SK-N-SH (cell line): ENCODE results near the gene PIAS4. TPM values are rescaled to one million over a fixed set of nuclear protein-coding genes. Genes with fewer than 3 reads are reported as not detected.

Source experiments
- CTCF ChIA-PET: fragments of 300-600, 350-600 bp; formaldehyde crosslinking; extraction: SDS; loops from one replicate; lab custom pipeline; 2021; lab: Yijun Ruan, JAX
- POLR2A ChIA-PET: fragments of 350-600 bp; sonication (Branson Sonifier 250); formaldehyde crosslinking; extraction: SDS; loops from one replicate; lab custom pipeline; 2020; ENCODE audit warnings: antibody characterized with exemption, inconsistent platforms; lab: Yijun Ruan, JAX
- DNase-seq: peaks from one replicate; pipeline ENCODE4 v3.0.0; 2012
- H2AFZ ChIP-seq: fragments of 200-600 bp; sonication (generic); 2 replicates; pipeline ENCODE4 v1.8.1; 2016; ENCODE audit warnings: antibody characterized with exemption, mild to moderate bottlenecking, low read depth
- H3F3A ChIP-seq: fragments of 200-600 bp; sonication (generic); replicated peaks from 2 replicates; pipeline ENCODE3; 2016; ENCODE audit warnings: antibody characterized with exemption, mild to moderate bottlenecking; ENCODE audit not compliant: insufficient read depth
- H3K27ac ChIP-seq, 2 experiments: fragments of 200-500 bp in 1 of 2; fragments of 200-600 bp in 1 of 2; sonication (Bioruptor generic) in 1 of 2; sonication (generic), shearing (Covaris generic) in 1 of 2; 2 replicates each; pipeline versions ENCODE4 v1.5.1 to v1.6.1; 2014 to 2016; ENCODE audit warnings: low read depth in 2 of 2, inconsistent platforms in 1 of 2, low read length in 1 of 2, mild to moderate bottlenecking in 1 of 2, mixed read lengths in 1 of 2
- H3K27me3 ChIP-seq: fragments of 200-600 bp; sonication (generic), shearing (Covaris generic); 2 replicates; pipeline ENCODE4 v1.6.1; 2016; ENCODE audit warnings: mixed run types; ENCODE audit not compliant: insufficient read depth
- H3K36me3 ChIP-seq, 2 experiments: fragments of 200-500 bp in 1 of 2; fragments of 200-600 bp in 1 of 2; sonication (Bioruptor generic) in 1 of 2; sonication (generic) in 1 of 2; replicated peaks in 1 of 2; 2 replicates each; pipeline versions ENCODE3 to v1.5.1; 2014 to 2016; ENCODE audit warnings: low read length in 1 of 2, mild to moderate bottlenecking in 1 of 2; ENCODE audit not compliant: insufficient read depth in 2 of 2, control insufficient read depth in 1 of 2
- H3K4me1 ChIP-seq, 2 experiments: fragments of 200-500 bp in 1 of 2; fragments of 200-600 bp in 1 of 2; sonication (Bioruptor generic) in 1 of 2; sonication (generic), shearing (Covaris generic) in 1 of 2; 2 replicates each; pipeline versions ENCODE4 v1.5.1 to v1.6.1; 2014 to 2016; ENCODE audit warnings: low read depth in 1 of 2, low read length in 1 of 2, mixed run types in 1 of 2; ENCODE audit not compliant: insufficient read depth in 2 of 2, control insufficient read depth in 1 of 2
- H3K4me2 ChIP-seq: fragments of 200-600 bp; sonication (generic), shearing (Covaris generic); 2 replicates; pipeline ENCODE4 v1.6.1; 2017; ENCODE audit warnings: mixed run types
- H3K4me3 ChIP-seq, 2 experiments: fragments of 200-500 bp in 1 of 2; fragments of 200-600 bp in 1 of 2; sonication (Bioruptor generic) in 1 of 2; sonication (generic), shearing (Covaris generic) in 1 of 2; 2 replicates each; pipeline versions ENCODE4 v1.5.1 to v1.8.1; 2014 to 2016; ENCODE audit warnings: low read depth in 2 of 2, inconsistent platforms in 1 of 2, low read length in 1 of 2, mild to moderate bottlenecking in 1 of 2, mixed read lengths in 1 of 2, moderate library complexity in 1 of 2
- H3K79me2 ChIP-seq: fragments of 200-600 bp; sonication (generic); 2 replicates; pipeline ENCODE4 v1.8.1; 2017; ENCODE audit warnings: mild to moderate bottlenecking; ENCODE audit not compliant: insufficient read depth
- H3K9ac ChIP-seq: fragments of 200-600 bp; sonication (generic); 2 replicates; pipeline ENCODE4 v1.6.1; 2017; ENCODE audit warnings: mixed run types
- H3K9me2 ChIP-seq: fragments of 200-600 bp; sonication (generic); 2 replicates; pipeline ENCODE4 v1.6.1; 2017; ENCODE audit warnings: mixed run types
- H3K9me3 ChIP-seq: fragments of 200-600 bp; sonication (generic); 2 replicates; pipeline ENCODE4 v1.6.1; 2017; ENCODE audit warnings: mixed run types, mild to moderate bottlenecking, moderate library complexity
- H4K20me1 ChIP-seq: fragments of 200-600 bp; sonication (generic); 2 replicates; pipeline ENCODE4 v1.6.1; 2017; ENCODE audit warnings: mild to moderate bottlenecking, mixed run types; ENCODE audit not compliant: insufficient read depth
- CHD2 ChIP-seq: fragments of 150-350 bp; IDR thresholded peaks from 2 replicates; pipeline ENCODE4 v1.6.1; 2018; ENCODE audit warnings: low read length; ENCODE audit not compliant: partially characterized antibody
- EP300 ChIP-seq, 2 experiments: IDR thresholded peaks; 2 replicates each; pipeline versions ENCODE4 v1.4.0 to v1.6.1; 2012; ENCODE audit warnings: borderline replicate concordance in 1 of 2, low read depth in 1 of 2, low read length in 1 of 2
- EZH2phosphoT487 ChIP-seq: fragments of 200-600 bp; sonication (generic); IDR thresholded peaks from 2 replicates; pipeline ENCODE4 v1.6.1; 2017; ENCODE audit warnings: low read depth, mixed run types, mild to moderate bottlenecking, antibody characterized with exemption, moderate library complexity, borderline replicate concordance
- FOSL2 ChIP-seq: IDR thresholded peaks from 2 replicates; pipeline ENCODE4 v1.4.0; 2012; ENCODE audit warnings: low read depth, mild to moderate bottlenecking, moderate library complexity, borderline replicate concordance
- FOXJ3 ChIP-seq: sonication (generic); formaldehyde crosslinking; IDR thresholded peaks from 2 replicates; pipeline ENCODE4 v1.5.1; 2020; ENCODE audit warnings: mild to moderate bottlenecking, missing genetic modification reagents
- FOXM1 ChIP-seq: IDR thresholded peaks from 2 replicates; pipeline ENCODE4 v1.4.0; 2012; ENCODE audit warnings: low read depth, mild to moderate bottlenecking
- GABPA ChIP-seq: IDR thresholded peaks from 2 replicates; pipeline ENCODE4 v1.4.0; 2012; ENCODE audit warnings: low read depth, mild to moderate bottlenecking
- IRF3 ChIP-seq: fragments of 150-350 bp; IDR thresholded peaks from 2 replicates; pipeline ENCODE4 v1.6.1; 2016; ENCODE audit warnings: mild to moderate bottlenecking, low read depth, low read length
- MEF2A ChIP-seq: IDR thresholded peaks from 2 replicates; pipeline ENCODE4 v1.4.0; 2012; ENCODE audit warnings: low read depth, borderline replicate concordance
- POLR2AphosphoS5 ChIP-seq: IDR thresholded peaks from 2 replicates; pipeline ENCODE4 v1.6.1; 2012; ENCODE audit warnings: low read depth, low read length
- RFX5 ChIP-seq: IDR thresholded peaks from 2 replicates; pipeline ENCODE4 v1.6.1; 2012; ENCODE audit warnings: mild to moderate bottlenecking, improper control_type of control experiment, low read length
- RXRA ChIP-seq: IDR thresholded peaks from 2 replicates; pipeline ENCODE4 v1.4.0; 2012; ENCODE audit warnings: low read depth, mild to moderate bottlenecking, borderline replicate concordance
- SMC3 ChIP-seq: IDR thresholded peaks from 2 replicates; pipeline ENCODE4 v1.6.1; 2012; ENCODE audit warnings: low read depth, low read length, improper control_type of control experiment
- TCF12 ChIP-seq: IDR thresholded peaks from 2 replicates; pipeline ENCODE4 v1.4.0; 2012
- TEAD4 ChIP-seq: IDR thresholded peaks from 2 replicates; pipeline ENCODE4 v1.4.0; 2012; ENCODE audit warnings: mild to moderate bottlenecking, borderline replicate concordance; ENCODE audit not compliant: insufficient read depth
- YY1 ChIP-seq: IDR thresholded peaks from 2 replicates; pipeline ENCODE4 v1.4.0; 2012; ENCODE audit warnings: low read depth, mild to moderate bottlenecking
- WGBS: methylation state at CpG from one replicate; pipeline ENCODE4 v1.1.6; 2017; ENCODE audit warnings: low lambda C conversion rate; 5-methylcytosine and 5-hydroxymethylcytosine counted together
- polyA plus RNA-seq, 3 experiments: library from polyadenylated mRNA; depleted of rRNA; stranded (reverse); fragments of >200 nt; gene quantifications; 2 replicates each; pipeline ENCODE4 v1.2.3, GENCODE V29; 2012
- TF ChIP-seq, protein P1 (sequence below): fragments of 200-600 bp; sonication (generic); IDR thresholded peaks from 2 replicates; pipeline ENCODE4 v1.6.1; 2017; ENCODE audit warnings: antibody characterized with exemption, mild to moderate bottlenecking, moderate library complexity
- TF ChIP-seq, protein P2 (sequence below): IDR thresholded peaks from 2 replicates; pipeline ENCODE4 v1.4.0; 2012; ENCODE audit warnings: low read depth, borderline replicate concordance

PIAS4 gene
- polyA plus RNA-seq, 1 of the 3 experiments (the other 2 are of a cell fraction): 14.1 TPM

DNA sequence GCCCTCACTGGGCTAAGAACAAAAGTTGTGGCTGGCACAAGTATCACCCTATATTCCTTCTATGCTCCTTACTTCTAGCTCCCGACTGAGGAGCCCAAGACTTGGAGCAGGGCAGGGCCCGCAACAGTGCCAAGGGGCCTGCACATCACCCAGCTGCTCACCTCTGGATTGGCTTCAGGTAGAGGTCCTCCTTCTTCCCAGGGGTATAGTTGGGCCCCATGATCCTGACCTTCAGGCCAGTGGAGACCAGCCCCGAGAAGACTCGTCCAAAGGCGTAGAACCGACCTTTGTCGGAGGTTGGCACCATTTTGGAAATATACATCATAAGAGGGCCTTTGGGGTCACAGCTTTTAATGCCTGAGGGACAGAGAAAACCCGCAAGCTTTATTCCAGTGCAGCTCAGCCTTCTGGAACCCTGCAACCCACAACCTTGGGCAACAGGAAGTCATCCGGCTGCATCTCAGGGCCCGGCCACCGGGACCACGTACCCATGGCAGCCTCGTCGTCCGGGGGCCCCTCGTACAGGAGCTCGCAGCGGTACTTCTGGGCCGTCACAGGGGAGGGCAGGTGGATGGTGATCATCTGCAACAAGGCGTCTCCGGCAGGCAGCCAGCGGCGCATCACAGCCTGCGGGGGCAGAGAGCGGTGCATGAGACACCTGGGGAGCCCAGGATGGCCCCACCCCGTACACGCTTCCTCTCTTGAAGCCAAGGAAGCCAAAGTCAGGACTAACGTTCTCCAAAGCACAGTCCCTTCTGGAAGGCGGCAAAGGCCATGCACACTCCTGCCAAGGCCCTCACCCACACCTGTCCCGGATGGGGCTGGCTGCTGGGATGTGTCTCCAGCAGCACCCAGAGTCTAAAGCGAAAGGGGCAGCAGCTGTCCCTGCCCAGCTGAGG is 26.9 kb upstream of the PIAS4 start:
- peaks cover 81% of the 10 kb centered on the region for H3K79me2 ChIP-seq
- no peak overlapping the region; a peak in 1 of 4 replicates for H3K27ac ChIP-seq
- H3K4me3 ChIP-seq: peak overlapping the region in 1 of 2 experiments; percentile 3; a peak in 1 of 4 replicates
- H3K4me1 ChIP-seq: peaks cover 15 to 24% of the 10 kb centered on the region in 2 experiments
- H3K9ac ChIP-seq: no peak overlapping the region
- peaks cover 84 to 85% of the 10 kb centered on the region in 2 experiments for H3K36me3 ChIP-seq
- H3K27me3 ChIP-seq: no peaks in the 10 kb centered on the region
- POLR2A ChIA-PET: interaction anchor here (0.5 to 6.8 kb wide), 2 partner anchors 9 to 42 kb away, joined by 6 to 60 read pairs; partner anchors contain the start of gene DAPK3
- H3F3A ChIP-seq: peaks cover 66% of the 10 kb centered on the region
- 94% methylated on average over 20 of the region's 31 CpGs for WGBS
- H4K20me1 ChIP-seq: peaks cover 96% of the 10 kb centered on the region
- TF ChIP-seq SMC3 (no peak), TEAD4 (no peak), POLR2AphosphoS5 (no peak; the same call in 1 of the 2 replicates), TCF12 (no peak), MEF2A (no peak), FOXJ3 (CRISPR knock-in tag) (no peak), GABPA (no peak)
- TF ChIP-seq, protein P1, sequence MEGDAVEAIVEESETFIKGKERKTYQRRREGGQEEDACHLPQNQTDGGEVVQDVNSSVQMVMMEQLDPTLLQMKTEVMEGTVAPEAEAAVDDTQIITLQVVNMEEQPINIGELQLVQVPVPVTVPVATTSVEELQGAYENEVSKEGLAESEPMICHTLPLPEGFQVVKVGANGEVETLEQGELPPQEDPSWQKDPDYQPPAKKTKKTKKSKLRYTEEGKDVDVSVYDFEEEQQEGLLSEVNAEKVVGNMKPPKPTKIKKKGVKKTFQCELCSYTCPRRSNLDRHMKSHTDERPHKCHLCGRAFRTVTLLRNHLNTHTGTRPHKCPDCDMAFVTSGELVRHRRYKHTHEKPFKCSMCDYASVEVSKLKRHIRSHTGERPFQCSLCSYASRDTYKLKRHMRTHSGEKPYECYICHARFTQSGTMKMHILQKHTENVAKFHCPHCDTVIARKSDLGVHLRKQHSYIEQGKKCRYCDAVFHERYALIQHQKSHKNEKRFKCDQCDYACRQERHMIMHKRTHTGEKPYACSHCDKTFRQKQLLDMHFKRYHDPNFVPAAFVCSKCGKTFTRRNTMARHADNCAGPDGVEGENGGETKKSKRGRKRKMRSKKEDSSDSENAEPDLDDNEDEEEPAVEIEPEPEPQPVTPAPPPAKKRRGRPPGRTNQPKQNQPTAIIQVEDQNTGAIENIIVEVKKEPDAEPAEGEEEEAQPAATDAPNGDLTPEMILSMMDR: no peak
- TF ChIP-seq, protein P2, sequence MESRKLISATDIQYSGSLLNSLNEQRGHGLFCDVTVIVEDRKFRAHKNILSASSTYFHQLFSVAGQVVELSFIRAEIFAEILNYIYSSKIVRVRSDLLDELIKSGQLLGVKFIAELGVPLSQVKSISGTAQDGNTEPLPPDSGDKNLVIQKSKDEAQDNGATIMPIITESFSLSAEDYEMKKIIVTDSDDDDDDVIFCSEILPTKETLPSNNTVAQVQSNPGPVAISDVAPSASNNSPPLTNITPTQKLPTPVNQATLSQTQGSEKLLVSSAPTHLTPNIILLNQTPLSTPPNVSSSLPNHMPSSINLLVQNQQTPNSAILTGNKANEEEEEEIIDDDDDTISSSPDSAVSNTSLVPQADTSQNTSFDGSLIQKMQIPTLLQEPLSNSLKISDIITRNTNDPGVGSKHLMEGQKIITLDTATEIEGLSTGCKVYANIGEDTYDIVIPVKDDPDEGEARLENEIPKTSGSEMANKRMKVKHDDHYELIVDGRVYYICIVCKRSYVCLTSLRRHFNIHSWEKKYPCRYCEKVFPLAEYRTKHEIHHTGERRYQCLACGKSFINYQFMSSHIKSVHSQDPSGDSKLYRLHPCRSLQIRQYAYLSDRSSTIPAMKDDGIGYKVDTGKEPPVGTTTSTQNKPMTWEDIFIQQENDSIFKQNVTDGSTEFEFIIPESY: no peak
- peak; percentile 22 for DNase-seq
- CTCF ChIA-PET: interaction anchor here (1.2 to 3.6 kb wide), 2 partner anchors 7 to 9 kb away, joined by 3 to 15 read pairs; partner anchors contain the start of gene DAPK3
- H3K9me2 ChIP-seq: no peaks in the 10 kb centered on the region
- no peak overlapping the region for H2AFZ ChIP-seq
- H3K9me3 ChIP-seq: no peaks in the 10 kb centered on the region
- H3K4me2 ChIP-seq: no peak overlapping the region

DNA sequence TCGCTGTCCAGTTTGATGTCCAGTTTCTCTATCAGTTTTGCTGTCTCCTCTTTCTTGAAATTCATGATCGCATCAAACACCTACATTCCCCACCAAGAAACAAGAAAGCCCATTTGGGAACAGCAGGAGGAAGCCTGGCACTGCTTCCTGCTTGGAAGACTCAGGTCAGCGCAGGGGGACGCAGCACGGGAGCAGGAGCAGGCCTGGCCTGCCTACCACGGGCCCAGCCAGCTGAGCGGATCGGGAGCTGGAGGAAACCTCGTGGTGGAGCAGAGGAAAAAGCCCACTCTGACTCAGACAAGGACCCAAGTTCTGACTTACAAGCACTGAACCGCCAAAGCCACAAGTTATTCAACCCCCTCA is 26.2 kb upstream of the PIAS4 start:
- ChIA-PET CTCF (interaction anchor here (1.2 kb wide), 1 partner anchor 10 kb away, joined by 3 read pairs; the partner anchor contains the start of gene DAPK3), POLR2A (interaction anchor here (6.8 kb wide), 1 partner anchor 10 kb away, joined by 60 read pairs; the partner anchor contains the start of gene DAPK3)
- Histone ChIP-seq H3K4me3 (no peak overlapping the region; a peak in 1 of 4 replicates), H3K27ac (no peak overlapping the region; a peak in 1 of 4 replicates), H2AFZ (no peak overlapping the region), H3K9me2 (no peaks in the 10 kb centered on the region), H3K4me1 (peaks cover 15 to 29% of the 10 kb centered on the region in 2 experiments), H3F3A (peaks cover 62% of the 10 kb centered on the region), H3K9me3 (no peaks in the 10 kb centered on the region), H3K36me3 (peaks cover 77 to 78% of the 10 kb centered on the region in 2 experiments), H3K9ac (no peak overlapping the region), H3K27me3 (no peaks in the 10 kb centered on the region), H3K4me2 (no peak overlapping the region), H4K20me1 (peaks cover 88% of the 10 kb centered on the region), H3K79me2 (peaks cover 81% of the 10 kb centered on the region)
- 99% methylated on average over 9 of the region's 10 CpGs for WGBS
- no peak for DNase-seq
- TF ChIP-seq, protein P2: no peak
- no peak for TF ChIP-seq FOXM1
- no peak for TF ChIP-seq EP300 (IDR thresholded peaks at IDR 0.05; ENCODE audit: borderline replicate concordance in 1 of 2, low read depth in 1 of 2, low read length in 1 of 2)
- TF ChIP-seq CHD2: no peak
- no peak for TF ChIP-seq YY1
- TF ChIP-seq RFX5: no peak
- no peak for TF ChIP-seq SMC3
- no peak for TF ChIP-seq FOSL2
- no peak for TF ChIP-seq RXRA
- TF ChIP-seq IRF3: no peak
- TF ChIP-seq EZH2phosphoT487: no peak
